GM10266 (cell line): ENCODE data around the gene SIRT4.
A peak's percentile ranks its signal among the peaks of the same experiment; 100 is the strongest.

Experiments
- DNase-seq: peaks from one replicate; pipeline ENCODE4 v3.0.0; 2012; ENCODE audit errors: extremely low spot score
- TF ChIP-seq, protein P1 (sequence below): IDR thresholded peaks from 2 replicates; pipeline ENCODE4 v1.5.1; 2012; ENCODE audit warnings: mild to moderate bottlenecking, low read depth; ENCODE audit not compliant: control insufficient read depth, insufficient read depth; ENCODE audit errors: missing control alignments

SIRT4 gene

DNA sequence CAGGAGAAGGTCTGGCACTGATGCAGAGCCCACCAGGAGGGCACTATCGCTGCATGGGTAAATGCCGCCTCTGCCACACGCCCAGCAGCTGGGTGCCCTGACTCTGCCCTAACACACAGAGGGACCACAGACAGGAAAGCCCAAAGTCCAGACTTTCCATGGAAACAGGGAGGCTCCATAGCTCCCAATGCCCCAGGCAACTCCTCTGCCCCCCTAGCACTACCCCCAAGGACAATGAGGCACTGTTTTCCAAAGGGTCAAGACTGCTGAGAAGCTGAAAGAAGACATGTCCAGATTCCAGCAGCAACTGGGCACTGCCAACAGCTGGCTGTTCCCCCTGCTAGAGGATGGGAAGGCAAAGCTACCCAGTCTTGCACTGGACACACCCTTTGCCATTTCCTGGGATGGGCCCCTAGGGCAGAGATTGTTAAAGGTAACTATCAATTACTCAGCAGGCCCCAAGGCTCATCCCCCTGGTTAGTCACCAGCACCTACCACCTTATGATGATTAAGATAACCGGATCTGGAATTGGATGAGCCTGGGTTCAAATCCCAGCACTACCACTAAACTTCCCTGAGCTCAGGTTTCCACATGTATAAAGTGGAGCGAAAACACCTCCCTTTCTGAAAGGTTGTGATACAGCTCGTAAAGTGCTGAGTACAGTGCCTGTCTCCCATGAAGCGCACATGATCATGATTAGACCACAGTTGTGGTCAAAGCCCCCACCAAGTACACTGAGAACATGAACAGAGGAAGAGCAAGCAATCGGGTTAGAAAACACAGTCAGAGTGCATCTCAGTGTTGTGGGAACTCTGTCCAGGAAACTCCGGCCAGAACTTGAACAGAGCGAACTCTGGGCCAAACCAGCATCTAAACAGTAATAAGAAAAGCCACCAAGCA is 39.9 kb upstream of the SIRT4 start:
- DNase-seq, result no peak
- TF ChIP-seq, protein P1, sequence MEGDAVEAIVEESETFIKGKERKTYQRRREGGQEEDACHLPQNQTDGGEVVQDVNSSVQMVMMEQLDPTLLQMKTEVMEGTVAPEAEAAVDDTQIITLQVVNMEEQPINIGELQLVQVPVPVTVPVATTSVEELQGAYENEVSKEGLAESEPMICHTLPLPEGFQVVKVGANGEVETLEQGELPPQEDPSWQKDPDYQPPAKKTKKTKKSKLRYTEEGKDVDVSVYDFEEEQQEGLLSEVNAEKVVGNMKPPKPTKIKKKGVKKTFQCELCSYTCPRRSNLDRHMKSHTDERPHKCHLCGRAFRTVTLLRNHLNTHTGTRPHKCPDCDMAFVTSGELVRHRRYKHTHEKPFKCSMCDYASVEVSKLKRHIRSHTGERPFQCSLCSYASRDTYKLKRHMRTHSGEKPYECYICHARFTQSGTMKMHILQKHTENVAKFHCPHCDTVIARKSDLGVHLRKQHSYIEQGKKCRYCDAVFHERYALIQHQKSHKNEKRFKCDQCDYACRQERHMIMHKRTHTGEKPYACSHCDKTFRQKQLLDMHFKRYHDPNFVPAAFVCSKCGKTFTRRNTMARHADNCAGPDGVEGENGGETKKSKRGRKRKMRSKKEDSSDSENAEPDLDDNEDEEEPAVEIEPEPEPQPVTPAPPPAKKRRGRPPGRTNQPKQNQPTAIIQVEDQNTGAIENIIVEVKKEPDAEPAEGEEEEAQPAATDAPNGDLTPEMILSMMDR, result no peak

- TF ChIP-seq, protein P1, result no peak
- no peak for DNase-seq
Measured at GRCh38 chr12:120262852-120263747, 39.0 kb upstream of the SIRT4 start.

DNA sequence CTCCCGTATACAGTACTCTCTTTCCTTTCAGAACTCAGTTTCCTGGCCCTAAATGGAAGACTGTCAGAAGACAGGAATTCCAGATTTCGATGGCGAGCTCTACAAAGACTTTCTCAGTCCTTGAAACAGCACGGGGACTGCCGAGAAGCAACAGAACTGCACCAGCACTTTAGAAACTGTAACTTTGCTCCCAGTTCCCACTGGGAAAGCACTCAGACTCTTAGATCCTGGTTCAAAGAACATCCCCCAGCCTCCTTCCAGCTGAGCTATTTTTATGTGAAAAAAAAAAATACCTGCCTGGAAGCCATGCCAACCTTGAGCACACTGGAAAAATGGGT is 38.4 kb upstream of the SIRT4 start:
- no peak for DNase-seq
- TF ChIP-seq, protein P1, result no peak

DNA sequence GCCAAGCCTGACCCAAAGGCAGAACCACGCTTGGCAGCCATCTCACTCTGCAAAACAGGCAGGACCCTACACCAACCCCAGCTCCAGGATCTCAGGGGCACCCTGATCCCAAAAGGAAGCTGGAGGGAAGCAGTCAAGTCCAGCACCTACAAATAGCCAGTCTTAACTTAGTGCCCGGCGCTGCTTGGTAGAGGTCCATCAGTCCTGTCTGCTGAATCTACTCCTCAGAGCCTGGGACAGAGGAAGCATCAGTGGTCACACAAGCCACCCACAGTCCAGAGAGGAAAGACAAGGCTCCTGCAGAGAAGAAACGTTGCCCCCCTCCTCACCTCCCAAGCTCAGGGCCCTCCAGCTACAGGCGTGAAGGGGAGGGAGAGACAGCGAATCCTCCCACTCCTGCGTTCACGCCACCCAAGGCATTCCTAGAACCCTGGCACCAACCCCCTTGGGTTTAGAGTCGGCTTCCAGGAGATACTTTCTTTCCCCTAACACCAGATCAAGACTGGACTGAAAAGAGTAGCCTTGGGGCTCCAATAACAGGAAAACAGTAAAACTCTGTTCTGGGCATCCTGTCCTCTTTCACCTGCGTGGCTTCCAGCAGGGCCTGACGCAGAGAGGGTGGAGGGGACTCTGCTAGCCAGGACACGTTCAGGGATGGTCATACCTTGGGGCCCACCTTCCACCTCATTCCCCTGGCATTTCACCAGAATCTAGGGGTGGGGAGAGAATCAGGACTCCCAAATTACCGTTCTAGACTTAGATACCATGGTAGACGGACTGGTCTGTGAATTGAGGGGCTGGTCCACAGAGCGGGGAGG is 37.8 kb upstream of the SIRT4 start:
- no peak for DNase-seq

GRCh38 chr12:120264904-120265472 is 37.1 kb upstream of the SIRT4 start:
- DNase-seq, result no peak
- TF ChIP-seq, protein P1, result no peak

More for the DNA sequence above, 37.8 kb upstream of the SIRT4 start:
- TF ChIP-seq, protein P1, result no peak

- peak; percentile 97 for DNase-seq
- TF ChIP-seq, protein P1, result peak; percentile 88
Measured at GRCh38 chr12:120265473-120266179, 36.5 kb upstream of the SIRT4 start, which contains the start of gene PXN. Gene PXN (minus strand): TSS chr12:120265730. CDS start chr12:120265629, 101 bp downstream.
